CD14-positive monocyte (primary cell): ENCODE measurements around the gene SPRN. TPM values are rescaled to one million over a fixed set of nuclear protein-coding genes. Genes with fewer than 3 reads are reported as not detected.
"Not testable (repeated sequence)": the region's sequence is repeated elsewhere in the genome, so short reads cannot be mapped to it uniquely, and the experiment has no call there.

Source experiments
- DNase-seq, 3 donors: peaks; one replicate each; pipeline ENCODE4 v3.0.0-alpha.2; 2011 to 2022
- H2AFZ ChIP-seq: 2 replicates; pipeline ENCODE4 v1.6.0; 2012; ENCODE audit warnings: mild to moderate bottlenecking, low read depth, low read length, inconsistent platforms; ENCODE audit not compliant: insufficient read depth, poor library complexity, severe bottlenecking
- H3K27ac ChIP-seq, 2 donors: 1 replicate in 1 of 2; 2 replicates in 1 of 2; pipeline ENCODE4 v1.5.1; 2012 to 2013; ENCODE audit warnings: low read length in 2 of 2, control low read depth in 1 of 2, inconsistent platforms in 1 of 2, low read depth in 1 of 2, mild to moderate bottlenecking in 1 of 2
- H3K27me3 ChIP-seq, 2 donors: one replicate each; pipeline versions ENCODE4 v1.6.0 to v1.6.1; 2011 to 2013; ENCODE audit warnings: low read length in 2 of 2; ENCODE audit not compliant: control insufficient read depth in 2 of 2, insufficient read depth in 2 of 2
- H3K36me3 ChIP-seq, 2 donors: replicated peaks in 1 of 2; 1 replicate in 1 of 2; 2 replicates in 1 of 2; pipeline versions ENCODE4 v1.5.1 to v1.6.1; 2012 to 2013; ENCODE audit warnings: low read length in 2 of 2, control low read depth in 1 of 2, inconsistent platforms in 1 of 2, mild to moderate bottlenecking in 1 of 2; ENCODE audit not compliant: insufficient read depth in 2 of 2, control insufficient read depth in 1 of 2
- H3K4me1 ChIP-seq, 2 donors: 1 replicate in 1 of 2; 2 replicates in 1 of 2; pipeline versions ENCODE4 v1.5.1 to v1.6.1; 2012 to 2013; ENCODE audit warnings: low read length in 2 of 2, control low read depth in 1 of 2, inconsistent platforms in 1 of 2, mild to moderate bottlenecking in 1 of 2, moderate library complexity in 1 of 2; ENCODE audit not compliant: insufficient read depth in 2 of 2, control insufficient read depth in 1 of 2
- H3K4me2 ChIP-seq: replicated peaks from 2 replicates; pipeline ENCODE3; 2012; ENCODE audit warnings: low read length, moderate library complexity, mild to moderate bottlenecking; ENCODE audit not compliant: poor library complexity, severe bottlenecking; ENCODE audit errors: extremely low read depth
- H3K4me3 ChIP-seq, 3 experiments: fragments of 200-600 bp in 1 of 3; sonication (generic) in 1 of 3; replicated peaks in 1 of 3; 1 replicate in 2 of 3; 2 replicates in 1 of 3; pipeline ENCODE4 v1.5.1; 2011 to 2013; ENCODE audit warnings: low read length in 3 of 3, mild to moderate bottlenecking in 3 of 3, control low read depth in 2 of 3, low read depth in 2 of 3, inconsistent platforms in 1 of 3, moderate library complexity in 1 of 3
- H3K79me2 ChIP-seq: 2 replicates; pipeline ENCODE4 v1.6.0; 2012; ENCODE audit warnings: mild to moderate bottlenecking, control low read depth, inconsistent platforms, low read length, moderate library complexity; ENCODE audit not compliant: insufficient read depth
- H3K9ac ChIP-seq: 2 replicates; pipeline ENCODE4 v1.6.0; 2017; ENCODE audit warnings: low read length, mild to moderate bottlenecking; ENCODE audit not compliant: insufficient read depth, poor library complexity, severe bottlenecking
- H3K9me3 ChIP-seq, 2 donors: replicated peaks in 1 of 2; 1 replicate in 1 of 2; 2 replicates in 1 of 2; pipeline versions ENCODE4 v1.5.1 to v1.6.1; 2012 to 2013; ENCODE audit warnings: low read length in 2 of 2, control low read depth in 1 of 2; ENCODE audit not compliant: control insufficient read depth in 1 of 2, insufficient read depth in 1 of 2
- H4K20me1 ChIP-seq: 2 replicates; pipeline ENCODE4 v1.6.0; 2012; ENCODE audit warnings: mild to moderate bottlenecking, low read length, control low read depth, moderate library complexity; ENCODE audit not compliant: insufficient read depth
- H3K27ac Mint-ChIP-seq, 7 donors: one replicate each; pipeline ENCODE4 v1.8.0; 2020; ENCODE audit warnings: mild to moderate bottlenecking in 7 of 7, mixed read lengths in 7 of 7, moderate library complexity in 6 of 7, inconsistent platforms in 2 of 7
- H3K27me3 Mint-ChIP-seq, 3 donors: one replicate each; pipeline ENCODE4 v1.8.0; 2021 to 2022; ENCODE audit warnings: low read depth in 3 of 3, mild to moderate bottlenecking in 3 of 3, mixed read lengths in 3 of 3, moderate library complexity in 3 of 3, inconsistent platforms in 1 of 3
- H3K36me3 Mint-ChIP-seq, 2 donors: one replicate each; pipeline ENCODE4 v1.8.0; 2020; ENCODE audit warnings: mixed read lengths in 2 of 2, inconsistent platforms in 1 of 2, mild to moderate bottlenecking in 1 of 2
- H3K4me1 Mint-ChIP-seq: one replicate; pipeline ENCODE4 v1.8.0; 2020; ENCODE audit warnings: mild to moderate bottlenecking, mixed read lengths
- H3K4me3 Mint-ChIP-seq, 2 donors: one replicate each; pipeline ENCODE4 v1.8.0; 2020; ENCODE audit warnings: mild to moderate bottlenecking in 2 of 2, mixed read lengths in 2 of 2, moderate library complexity in 1 of 2
- H3K9me3 Mint-ChIP-seq, 7 donors: one replicate each; pipeline ENCODE4 v1.8.0; 2020 to 2022; ENCODE audit warnings: mixed read lengths in 7 of 7, mild to moderate bottlenecking in 6 of 7, moderate library complexity in 6 of 7, inconsistent platforms in 2 of 7
- WGBS: methylation state at CpG from one replicate; pipeline ENCODE4 v1.1.5; 2013; ENCODE audit warnings: missing lambda C conversion rate; ENCODE audit not compliant: insufficient coverage; 5-methylcytosine and 5-hydroxymethylcytosine counted together
- intact Hi-C, 2 donors: fragments of 100-400 bp; cut with micrococcal nuclease; formaldehyde crosslinking; loops; one replicate each; pipeline versions ENCODE4 v1.15.0 to v1.15.1; 2023
- polyA plus RNA-seq, 3 donors: library from polyadenylated mRNA; depleted of rRNA in 1 of 3; unstranded in 2 of 3; stranded (reverse) in 1 of 3; fragments of 300-500 nt in 2 of 3; fragments of >200 nt in 1 of 3; fragmentation: Illumina TruSeq in 2 of 3; gene quantifications; 1 replicate in 2 of 3; 2 replicates in 1 of 3; pipeline ENCODE4 v1.2.3, GENCODE V29; 2012 to 2021
- TF ChIP-seq, protein P1 (sequence below): fragments of 200-600 bp; IDR thresholded peaks from one replicate; pipeline ENCODE4 v1.8.0; 2022; ENCODE audit warnings: antibody characterized with exemption, mild to moderate bottlenecking

SPRN gene
- polyA plus RNA-seq, 3 donors: not detected

DNA sequence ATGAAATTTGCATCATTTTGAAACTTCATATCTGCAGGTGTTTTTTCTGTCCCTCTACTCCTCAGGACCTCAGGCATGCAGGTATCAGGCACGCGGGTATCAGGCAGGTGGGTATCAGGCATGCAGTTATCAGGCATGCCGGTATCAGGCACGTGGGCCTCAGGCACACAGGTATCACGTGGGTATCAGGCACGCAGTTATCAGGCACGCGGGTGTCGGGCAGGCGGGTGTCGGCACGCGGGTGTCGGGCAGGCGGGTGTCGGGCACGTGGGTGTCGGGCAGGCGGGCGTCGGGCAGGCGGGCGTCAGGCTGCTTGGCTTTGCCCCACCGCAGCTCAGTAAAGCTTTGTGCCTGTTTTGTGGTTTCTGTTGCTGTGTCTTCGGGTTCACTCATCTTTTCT lies 8.7 kb downstream of the SPRN start:
- intact Hi-C loops: no loop called here
- Mint-ChIP-seq H3K36me3 (peaks cover 49 to 81% of the 10 kb centered on the region in 2 donors), H3K4me1 (no peaks in the 10 kb centered on the region), H3K4me3 (no peak overlapping the region), H3K27me3 (peaks cover under 1 to 6% (median 2%) of the 10 kb centered on the region in 3 donors), H3K27ac (no peak overlapping the region), H3K9me3 (peaks cover 31 to 52% (median 39%) of the 10 kb centered on the region in 7 donors)
- Histone ChIP-seq H3K9ac (no peak overlapping the region), H3K4me3 (no peak overlapping the region), H3K27me3 (no peaks in the 10 kb centered on the region), H3K36me3 (peaks cover 27 to 53% of the 10 kb centered on the region in 2 donors), H2AFZ (no peak overlapping the region), H4K20me1 (no peaks in the 10 kb centered on the region), H3K9me3 (peaks cover 15 to 23% of the 10 kb centered on the region in 2 donors), H3K79me2 (no peaks in the 10 kb centered on the region), H3K27ac (no peak overlapping the region), H3K4me1 (no peaks in the 10 kb centered on the region), H3K4me2 (no peak overlapping the region)
- DNase-seq: no peak
- TF ChIP-seq, protein P1, sequence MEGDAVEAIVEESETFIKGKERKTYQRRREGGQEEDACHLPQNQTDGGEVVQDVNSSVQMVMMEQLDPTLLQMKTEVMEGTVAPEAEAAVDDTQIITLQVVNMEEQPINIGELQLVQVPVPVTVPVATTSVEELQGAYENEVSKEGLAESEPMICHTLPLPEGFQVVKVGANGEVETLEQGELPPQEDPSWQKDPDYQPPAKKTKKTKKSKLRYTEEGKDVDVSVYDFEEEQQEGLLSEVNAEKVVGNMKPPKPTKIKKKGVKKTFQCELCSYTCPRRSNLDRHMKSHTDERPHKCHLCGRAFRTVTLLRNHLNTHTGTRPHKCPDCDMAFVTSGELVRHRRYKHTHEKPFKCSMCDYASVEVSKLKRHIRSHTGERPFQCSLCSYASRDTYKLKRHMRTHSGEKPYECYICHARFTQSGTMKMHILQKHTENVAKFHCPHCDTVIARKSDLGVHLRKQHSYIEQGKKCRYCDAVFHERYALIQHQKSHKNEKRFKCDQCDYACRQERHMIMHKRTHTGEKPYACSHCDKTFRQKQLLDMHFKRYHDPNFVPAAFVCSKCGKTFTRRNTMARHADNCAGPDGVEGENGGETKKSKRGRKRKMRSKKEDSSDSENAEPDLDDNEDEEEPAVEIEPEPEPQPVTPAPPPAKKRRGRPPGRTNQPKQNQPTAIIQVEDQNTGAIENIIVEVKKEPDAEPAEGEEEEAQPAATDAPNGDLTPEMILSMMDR: no peak
- 97% methylated on average over 24 of the region's 25 CpGs for WGBS

DNA sequence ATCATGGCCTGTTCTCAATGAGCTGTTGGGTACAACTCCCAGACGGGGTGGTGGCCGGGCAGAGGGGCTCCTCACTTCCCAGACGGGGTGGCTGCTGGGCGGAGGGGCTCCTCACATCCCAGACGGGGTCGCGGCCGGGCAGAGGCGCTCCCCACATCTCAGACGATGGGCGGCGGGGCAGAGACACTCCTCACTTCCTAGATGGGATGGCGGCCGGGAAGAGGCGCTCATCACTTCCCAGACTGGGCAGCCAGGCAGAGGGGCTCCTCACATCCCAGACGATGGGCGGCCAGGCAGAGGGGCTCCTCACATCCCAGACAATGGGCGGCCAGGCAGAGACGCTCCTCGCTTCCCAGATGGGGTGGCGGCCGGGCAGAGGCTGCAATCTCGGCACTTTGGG lies 10.0 kb downstream of the SPRN start:
- 93% methylated on average over 5 of the region's 23 CpGs for WGBS
- H3K27ac ChIP-seq, H3K27me3 ChIP-seq, intact Hi-C loops, H2AFZ ChIP-seq, H4K20me1 ChIP-seq, H3K4me1 ChIP-seq, H3K9ac ChIP-seq, DNase-seq, H3K27me3 Mint-ChIP-seq, H3K4me3 Mint-ChIP-seq, H3K4me1 Mint-ChIP-seq, H3K4me2 ChIP-seq, H3K4me3 ChIP-seq, H3K79me2 ChIP-seq, H3K27ac Mint-ChIP-seq: not testable (repeated sequence)
- peaks cover 40 to 66% of the 10 kb centered on the region in 2 donors for H3K36me3 ChIP-seq
- Mint-ChIP-seq H3K36me3 (peaks cover 60 to 83% of the 10 kb centered on the region in 2 donors), H3K9me3 (peaks cover 39 to 64% (median 47%) of the 10 kb centered on the region in 7 donors)
- H3K9me3 ChIP-seq: peaks cover 23 to 30% of the 10 kb centered on the region in 2 donors
